VCaP (cell line): ENCODE data around the gene SPOCK1.
A peak's percentile ranks its signal among the peaks of the same experiment; 100 is the strongest.

Experiments
- H3K27ac ChIP-seq: fragments of 450-650 bp; 2 replicates; pipeline ENCODE4 v1.5.1; 2017
- TF ChIP-seq, protein P1 (sequence below): fragments of 450-650 bp; conservative IDR thresholded peaks from 2 replicates; pipeline ENCODE4 v1.5.1; 2017; ENCODE audit warnings: mild to moderate bottlenecking, moderate library complexity

The SPOCK1 gene

DNA sequence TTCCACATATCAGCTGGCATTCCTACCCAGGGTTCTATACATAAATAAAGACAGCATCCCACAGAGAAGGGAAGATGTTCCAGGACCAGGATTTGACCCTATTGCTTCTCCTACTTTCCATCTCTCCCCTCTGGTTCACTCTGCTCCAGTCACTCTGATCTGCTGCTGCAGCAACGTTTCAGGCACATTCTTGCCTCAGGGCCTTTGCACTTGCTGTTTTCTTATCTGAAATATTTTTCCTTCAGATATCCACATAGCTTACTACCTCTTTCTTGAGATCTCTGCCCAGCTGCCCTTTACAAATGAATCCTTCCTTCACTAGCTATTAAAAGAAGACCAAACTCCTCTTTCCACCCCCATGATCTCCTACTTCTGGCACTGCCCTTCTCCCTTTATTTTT is 204.5 kb downstream of the SPOCK1 start:
- TF ChIP-seq, protein P1, sequence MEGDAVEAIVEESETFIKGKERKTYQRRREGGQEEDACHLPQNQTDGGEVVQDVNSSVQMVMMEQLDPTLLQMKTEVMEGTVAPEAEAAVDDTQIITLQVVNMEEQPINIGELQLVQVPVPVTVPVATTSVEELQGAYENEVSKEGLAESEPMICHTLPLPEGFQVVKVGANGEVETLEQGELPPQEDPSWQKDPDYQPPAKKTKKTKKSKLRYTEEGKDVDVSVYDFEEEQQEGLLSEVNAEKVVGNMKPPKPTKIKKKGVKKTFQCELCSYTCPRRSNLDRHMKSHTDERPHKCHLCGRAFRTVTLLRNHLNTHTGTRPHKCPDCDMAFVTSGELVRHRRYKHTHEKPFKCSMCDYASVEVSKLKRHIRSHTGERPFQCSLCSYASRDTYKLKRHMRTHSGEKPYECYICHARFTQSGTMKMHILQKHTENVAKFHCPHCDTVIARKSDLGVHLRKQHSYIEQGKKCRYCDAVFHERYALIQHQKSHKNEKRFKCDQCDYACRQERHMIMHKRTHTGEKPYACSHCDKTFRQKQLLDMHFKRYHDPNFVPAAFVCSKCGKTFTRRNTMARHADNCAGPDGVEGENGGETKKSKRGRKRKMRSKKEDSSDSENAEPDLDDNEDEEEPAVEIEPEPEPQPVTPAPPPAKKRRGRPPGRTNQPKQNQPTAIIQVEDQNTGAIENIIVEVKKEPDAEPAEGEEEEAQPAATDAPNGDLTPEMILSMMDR, result no peak
- peak overlapping the region; percentile 87 for H3K27ac ChIP-seq

DNA sequence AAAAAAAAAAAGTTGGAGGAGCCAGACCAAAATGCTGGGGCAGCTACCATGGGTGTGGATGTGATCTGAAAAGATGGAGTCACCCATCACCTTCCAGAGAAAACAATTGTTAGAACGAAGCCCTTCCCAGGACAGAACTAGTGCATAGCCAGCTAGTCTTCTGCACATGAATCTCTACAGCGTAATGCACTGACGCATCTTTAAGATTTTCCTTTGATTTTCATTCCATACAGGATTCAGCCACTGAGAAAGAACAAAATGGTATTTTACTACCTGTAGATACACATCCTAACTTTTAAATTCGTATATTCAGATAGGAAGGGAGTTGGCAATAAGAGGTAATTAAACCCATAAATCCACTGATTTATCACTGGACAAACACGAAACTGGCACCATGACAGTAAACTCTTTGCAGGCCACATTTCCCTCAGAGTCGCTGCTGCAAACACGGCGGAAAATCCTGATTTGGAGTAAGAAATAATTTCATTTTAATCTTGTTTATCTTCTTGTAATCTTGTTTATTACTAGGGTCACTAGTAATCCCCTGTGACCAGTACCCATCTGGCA is 206.6 kb downstream of the SPOCK1 start:
- H3K27ac ChIP-seq, result peak overlapping the region; percentile 87

DNA sequence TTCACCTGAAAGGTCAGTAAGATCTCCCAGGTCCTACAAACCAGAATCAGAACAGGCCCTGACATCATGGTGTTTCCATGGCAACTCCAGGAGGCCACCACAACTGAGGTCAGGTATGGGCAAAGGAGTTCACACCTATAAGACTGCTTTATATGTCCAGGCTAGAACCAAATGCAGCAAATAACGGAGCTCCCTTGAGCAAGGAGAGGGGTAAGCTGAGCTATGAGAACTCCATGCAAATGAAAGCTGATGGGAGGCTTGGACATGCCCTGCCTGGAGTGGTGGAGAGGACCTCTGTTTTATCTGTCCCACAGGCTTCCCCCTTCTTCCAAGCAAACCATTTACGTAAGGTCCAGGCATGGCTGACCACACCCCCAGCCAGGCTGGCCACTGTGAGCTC is 207.7 kb downstream of the SPOCK1 start:
- TF ChIP-seq, protein P1, result no peak
- peak overlapping the region; percentile 87 for H3K27ac ChIP-seq

More for the DNA sequence above, 206.6 kb downstream of the SPOCK1 start:
- TF ChIP-seq, protein P1, result no peak

DNA sequence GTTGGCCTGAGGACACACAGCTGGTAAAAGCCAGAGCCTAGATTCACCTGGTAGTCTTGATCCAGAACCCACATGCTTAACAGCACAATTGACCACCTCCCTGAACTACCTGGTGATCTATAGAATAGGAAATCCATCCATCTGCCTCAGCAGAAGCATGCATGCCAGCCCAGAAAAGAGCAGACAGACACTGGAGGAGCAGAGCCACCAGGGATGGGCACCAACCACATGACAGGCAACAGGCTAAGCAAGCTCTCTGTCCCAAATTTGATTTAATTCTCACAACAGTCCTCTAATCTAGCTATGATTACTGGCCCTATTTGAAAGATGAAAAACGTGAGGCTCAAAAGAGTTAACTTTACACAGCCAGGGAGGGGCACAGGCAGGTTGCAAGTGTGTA is 208.1 kb downstream of the SPOCK1 start:
- peak overlapping the region; percentile 87 for H3K27ac ChIP-seq
- TF ChIP-seq, protein P1, result no peak

DNA sequence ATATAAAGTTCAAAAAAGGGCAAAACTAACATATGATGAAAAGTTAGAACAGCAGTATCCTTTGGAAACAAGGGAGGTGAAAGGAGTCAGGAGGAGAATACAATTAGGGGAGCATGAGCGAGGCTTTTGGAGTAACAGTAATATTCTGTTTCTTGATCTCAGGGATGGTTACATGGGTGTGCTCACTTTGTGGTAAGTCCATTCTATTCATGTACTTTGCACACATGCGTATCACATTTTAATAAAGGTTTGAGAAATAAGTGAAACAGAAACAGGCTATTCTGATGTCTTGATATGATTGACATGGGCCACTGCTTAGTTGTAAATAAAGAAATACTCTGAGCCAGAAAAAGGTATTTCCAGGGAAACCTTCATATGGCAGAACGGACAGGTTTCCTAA is 208.8 kb downstream of the SPOCK1 start:
- H3K27ac ChIP-seq, result peak overlapping the region; percentile 87
- TF ChIP-seq, protein P1, result no peak

DNA sequence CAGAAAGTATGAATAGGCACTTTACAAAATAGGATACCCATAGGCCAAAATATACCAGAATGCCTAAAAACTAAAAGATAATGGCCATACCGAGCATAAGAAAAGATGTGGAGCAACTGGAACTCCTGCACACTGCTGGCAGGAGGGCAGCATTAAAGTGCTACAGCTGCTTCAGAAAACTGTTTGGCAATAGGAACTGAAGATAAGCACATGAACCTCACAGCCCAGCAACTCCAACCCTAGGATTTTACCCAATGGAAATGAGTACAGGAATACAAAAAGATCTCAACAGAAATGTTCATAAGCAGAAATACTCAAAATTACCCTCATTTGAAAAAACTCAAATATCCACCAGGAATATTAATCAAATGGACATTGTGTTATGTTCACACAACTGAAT is 209.3 kb downstream of the SPOCK1 start:
- TF ChIP-seq, protein P1, result no peak
- peak overlapping the region; percentile 87; the same call in 1 of the 2 replicates for H3K27ac ChIP-seq

DNA sequence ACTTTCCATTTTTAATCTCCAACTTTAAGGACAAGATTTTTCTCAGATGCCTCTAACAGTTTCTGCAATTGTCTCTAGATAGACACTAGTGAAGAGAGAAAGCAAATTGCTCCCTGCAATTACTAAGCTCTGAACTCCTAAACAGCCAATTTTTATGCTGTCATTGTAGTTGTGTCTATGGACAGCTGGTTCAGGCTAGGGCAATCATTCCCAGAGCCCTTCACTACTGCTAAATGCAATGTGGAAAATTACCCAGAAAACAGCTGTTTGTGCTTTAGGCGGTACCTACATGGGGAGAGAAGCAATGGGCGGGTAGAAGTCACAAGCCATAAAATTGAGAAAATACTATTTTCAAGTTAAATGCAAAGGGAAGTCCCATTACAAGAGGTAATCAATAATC is 211.6 kb downstream of the SPOCK1 start:
- no peak overlapping the region for H3K27ac ChIP-seq
- TF ChIP-seq, protein P1, result no peak
